Measurements from ENCODE around the gene RNU5B-1.
"Not testable (repeated sequence)": the region's sequence is repeated elsewhere in the genome, so short reads cannot be mapped to it uniquely, and the experiment has no call there.

Gene RNU5B-1

GRCh38 chr15:65343374-65343981 is 39.0 kb downstream of the RNU5B-1 start:
- no peak for DNase-seq (ENCODE audit: low read depth, low spot score)

GRCh38 chr15:65344214-65344913 is 39.9 kb downstream of the RNU5B-1 start:
- DNase-seq (ENCODE audit: low read depth, low spot score): no peak

DNA sequence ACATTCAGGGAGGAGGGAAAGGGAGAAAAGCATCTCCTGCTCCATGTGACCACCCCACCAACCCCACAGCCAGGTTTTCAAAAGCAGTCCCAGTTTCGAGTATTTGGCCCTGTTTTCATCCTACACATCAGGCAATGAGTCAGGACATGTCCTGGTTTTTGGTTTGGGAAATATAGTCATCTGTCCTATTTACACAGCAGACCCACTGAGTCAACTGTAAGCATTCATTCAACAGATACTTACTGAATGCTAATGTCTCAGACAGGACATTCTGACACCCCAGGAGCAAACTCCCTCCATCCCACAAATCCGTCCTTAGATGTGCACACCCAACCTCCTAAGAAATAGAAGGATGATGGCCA is 40.4 kb downstream of the RNU5B-1 start:
- DNase-seq (ENCODE audit: low read depth, low spot score): no peak

GRCh38 chr15:65346856-65347598 is 42.5 kb downstream of the RNU5B-1 start:
- no peak for DNase-seq (ENCODE audit: low read depth, low spot score)

DNA sequence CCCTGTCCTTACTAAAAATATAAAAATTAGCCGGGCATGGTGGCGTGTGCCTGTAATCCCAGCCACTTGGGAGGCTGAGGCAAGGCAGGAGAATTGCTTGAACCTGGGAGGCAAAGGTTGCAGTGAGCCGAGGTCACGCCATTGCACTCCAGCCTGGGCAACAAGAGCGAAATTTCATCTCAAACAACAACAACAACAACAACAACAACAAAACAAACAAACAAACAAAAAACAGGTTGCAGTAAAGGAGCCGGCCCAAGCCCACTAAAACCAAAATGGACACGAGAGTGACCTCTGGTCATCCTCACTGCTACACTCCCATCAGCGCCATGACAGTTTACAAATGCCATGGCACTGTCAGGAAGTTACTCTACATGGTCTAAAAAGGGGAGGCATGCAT is 43.3 kb downstream of the RNU5B-1 start:
- not testable (repeated sequence) for DNase-seq (ENCODE audit: low read depth, low spot score)

- DNase-seq (ENCODE audit: low read depth, low spot score): no peak
Measured at GRCh38 chr15:65349338-65349737, 44.9 kb downstream of the RNU5B-1 start.

- not testable (repeated sequence) for DNase-seq (ENCODE audit: low read depth, low spot score)
Measured at GRCh38 chr15:65351972-65352371, 47.5 kb downstream of the RNU5B-1 start.
